ENCODE measurements around the gene AFG1L. TPM values are rescaled to one million over a fixed set of nuclear protein-coding genes. Genes with fewer than 3 reads are reported as not detected.
A peak's percentile ranks its signal among the peaks of the same experiment; 100 is the strongest.

The AFG1L gene
- total RNA-seq, 1 experiment from 2014 or later: 7.2 TPM

- Histone ChIP-seq H3K4me1 (no peaks in the 10 kb centered on the region; the same call in 1 of the 2 replicates), H3K27me3 (replicated peaks; ENCODE audit: control insufficient read depth, insufficient read depth, low read length) (no peaks in the 10 kb centered on the region), H3K36me3 (ENCODE audit: control insufficient read depth, insufficient read depth, low read length) (no peaks in the 10 kb centered on the region), H3K4me3 (ENCODE audit: low read depth, low read length) (peak overlapping the region; percentile 73), H3K9me3 (no peaks in the 10 kb centered on the region)
- ChIA-PET CTCF (no interaction called here), POLR2A (interaction anchor here (1.1 kb wide), 1 partner anchor 33 kb away, joined by 7 read pairs; the partner anchor contains the start of gene SNX3)
- no peaks in the 10 kb centered on the region for H3K4me1 Mint-ChIP-seq (ENCODE audit: low read depth, unreplicated experiment)
- peaks cover 16% of the 10 kb centered on the region for H3K36me3 Mint-ChIP-seq (ENCODE audit: insufficient read depth, unreplicated experiment)
- no peaks in the 10 kb centered on the region for H3K9me3 Mint-ChIP-seq (ENCODE audit: unreplicated experiment)
- BruUV-seq (replicated peaks): no TSS peak
- intact Hi-C loops (cut with micrococcal nuclease; ENCODE audit: unreplicated experiment): loop anchor here (1.0 kb wide), 1 partner anchor 32 kb away; the partner anchor contains the start of gene SNX3
- peak overlapping the region; percentile 99 for H3K4me3 Mint-ChIP-seq (ENCODE audit: unreplicated experiment)
- H3K27ac Mint-ChIP-seq (ENCODE audit: unreplicated experiment): peak overlapping the region; percentile 99
- no peak for TF ChIP-seq CTCF (IDR thresholded peaks at IDR 0.05; ENCODE audit: insufficient read depth in 1 of 2, low read depth in 1 of 2, low read length in 1 of 2, severe bottlenecking in 1 of 2, unreplicated experiment in 1 of 2)
- DNase-seq: no peak
- H3K27me3 Mint-ChIP-seq (ENCODE audit: insufficient read depth, unreplicated experiment): no peaks in the 10 kb centered on the region
Observed at GRCh38 chr6:108293527-108294296, 1.1 kb upstream of the AFG1L start.

GRCh38 chr6:108294297-108294726 is 542 bp upstream of the AFG1L start:
- no peak for TF ChIP-seq CTCF (IDR thresholded peaks at IDR 0.05; ENCODE audit: insufficient read depth in 1 of 2, low read depth in 1 of 2, low read length in 1 of 2, severe bottlenecking in 1 of 2, unreplicated experiment in 1 of 2)
- no peaks in the 10 kb centered on the region for H3K36me3 ChIP-seq (ENCODE audit: control insufficient read depth, insufficient read depth, low read length)
- H3K4me3 ChIP-seq (ENCODE audit: low read depth, low read length): peak overlapping the region; percentile 73
- H3K27ac Mint-ChIP-seq (ENCODE audit: unreplicated experiment): peak overlapping the region; percentile 99
- BruUV-seq (replicated peaks): TSS peak; percentile 98
- no peaks in the 10 kb centered on the region for H3K9me3 Mint-ChIP-seq (ENCODE audit: unreplicated experiment)
- no peaks in the 10 kb centered on the region for H3K27me3 Mint-ChIP-seq (ENCODE audit: insufficient read depth, unreplicated experiment)
- CTCF ChIA-PET: interaction anchor here (1.5 kb wide), 1 partner anchor 198 kb away, joined by 4 read pairs; no protein-coding TSS in a partner anchor
- no peaks in the 10 kb centered on the region for H3K27me3 ChIP-seq (replicated peaks; ENCODE audit: control insufficient read depth, insufficient read depth, low read length)
- H3K36me3 Mint-ChIP-seq (ENCODE audit: insufficient read depth, unreplicated experiment): peaks cover 16% of the 10 kb centered on the region
- no peaks in the 10 kb centered on the region; the same call in 1 of the 2 replicates for H3K4me1 ChIP-seq
- H3K9me3 ChIP-seq: no peaks in the 10 kb centered on the region
- POLR2A ChIA-PET: interaction anchor here (0.5 to 1.1 kb wide), 4 partner anchors 29 to 336 kb away, joined by 3 to 7 read pairs (median 6); partner anchors contain the start of genes SEC63 and SNX3
- H3K4me3 Mint-ChIP-seq (ENCODE audit: unreplicated experiment): peak overlapping the region; percentile 99
- intact Hi-C loops (cut with micrococcal nuclease; ENCODE audit: unreplicated experiment): loop anchor here (1.0 kb wide), 1 partner anchor 33 kb away; the partner anchor contains the start of gene SNX3
- H3K4me1 Mint-ChIP-seq (ENCODE audit: low read depth, unreplicated experiment): no peaks in the 10 kb centered on the region
- no peak for DNase-seq

- peaks cover 16% of the 10 kb centered on the region for H3K36me3 Mint-ChIP-seq (ENCODE audit: insufficient read depth, unreplicated experiment)
- no TSS peak for BruUV-seq (replicated peaks)
- peak overlapping the region; percentile 73 for H3K4me3 ChIP-seq (ENCODE audit: low read depth, low read length)
- no peaks in the 10 kb centered on the region for H3K27me3 Mint-ChIP-seq (ENCODE audit: insufficient read depth, unreplicated experiment)
- DNase-seq: no peak
- ChIA-PET POLR2A (interaction anchor here (0.6 to 0.8 kb wide), 3 partner anchors 35 to 337 kb away, joined by 3 to 13 read pairs (median 5); partner anchors contain the start of gene SNX3), CTCF (interaction anchor here (1.5 kb wide), 1 partner anchor 197 kb away, joined by 4 read pairs; no protein-coding TSS in a partner anchor)
- H3K9me3 Mint-ChIP-seq (ENCODE audit: unreplicated experiment): no peaks in the 10 kb centered on the region
- no peaks in the 10 kb centered on the region for H3K9me3 ChIP-seq
- no peaks in the 10 kb centered on the region for H3K27me3 ChIP-seq (replicated peaks; ENCODE audit: control insufficient read depth, insufficient read depth, low read length)
- H3K4me3 Mint-ChIP-seq (ENCODE audit: unreplicated experiment): peak overlapping the region; percentile 99
- no peak for TF ChIP-seq CTCF (IDR thresholded peaks at IDR 0.05; ENCODE audit: insufficient read depth in 1 of 2, low read depth in 1 of 2, low read length in 1 of 2, severe bottlenecking in 1 of 2, unreplicated experiment in 1 of 2)
- peak overlapping the region; percentile 99 for H3K27ac Mint-ChIP-seq (ENCODE audit: unreplicated experiment)
- no peaks in the 10 kb centered on the region for H3K36me3 ChIP-seq (ENCODE audit: control insufficient read depth, insufficient read depth, low read length)
- no peaks in the 10 kb centered on the region for H3K4me1 Mint-ChIP-seq (ENCODE audit: low read depth, unreplicated experiment)
- intact Hi-C loops (cut with micrococcal nuclease; ENCODE audit: unreplicated experiment): no loop called here
- no peaks in the 10 kb centered on the region; the same call in 1 of the 2 replicates for H3K4me1 ChIP-seq
Observed at GRCh38 chr6:108295676-108296075, 822 bp downstream of the AFG1L start.
